NCI-H2081 (cell line): ENCODE measurements around the gene PTPRQ.
A peak's percentile ranks its signal among the peaks of the same experiment; 100 is the strongest.

Experiments used
- DNase-seq, 2 experiments: peaks; one replicate each; lab custom pipeline; 2025; lab: John Stamatoyannopoulos, UW

The PTPRQ gene

GRCh38 chr12:80702889-80703805 is 259.1 kb downstream of the PTPRQ start:
- peak in 1 of 2 experiments; percentile 29 for DNase-seq

DNA sequence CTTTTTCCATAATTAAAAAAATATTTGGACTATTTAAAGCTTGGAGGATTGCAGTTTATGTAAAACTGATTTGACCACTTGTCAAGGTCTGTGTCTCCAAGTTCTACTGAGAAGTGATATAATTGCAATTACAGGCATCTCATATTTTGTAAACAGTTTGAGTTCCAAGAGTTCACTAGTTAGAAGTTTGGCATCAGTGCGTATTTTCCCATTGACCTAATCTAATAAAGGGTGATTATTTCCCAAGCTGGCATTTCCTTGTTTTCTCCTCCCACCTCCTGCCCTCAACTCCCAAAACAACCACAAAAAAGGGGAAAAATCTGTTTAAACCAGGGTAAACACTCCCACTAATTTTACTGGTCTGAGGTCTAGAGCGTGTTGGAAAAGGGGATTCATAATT is 260.4 kb downstream of the PTPRQ start:
- DNase-seq: no peak

DNA sequence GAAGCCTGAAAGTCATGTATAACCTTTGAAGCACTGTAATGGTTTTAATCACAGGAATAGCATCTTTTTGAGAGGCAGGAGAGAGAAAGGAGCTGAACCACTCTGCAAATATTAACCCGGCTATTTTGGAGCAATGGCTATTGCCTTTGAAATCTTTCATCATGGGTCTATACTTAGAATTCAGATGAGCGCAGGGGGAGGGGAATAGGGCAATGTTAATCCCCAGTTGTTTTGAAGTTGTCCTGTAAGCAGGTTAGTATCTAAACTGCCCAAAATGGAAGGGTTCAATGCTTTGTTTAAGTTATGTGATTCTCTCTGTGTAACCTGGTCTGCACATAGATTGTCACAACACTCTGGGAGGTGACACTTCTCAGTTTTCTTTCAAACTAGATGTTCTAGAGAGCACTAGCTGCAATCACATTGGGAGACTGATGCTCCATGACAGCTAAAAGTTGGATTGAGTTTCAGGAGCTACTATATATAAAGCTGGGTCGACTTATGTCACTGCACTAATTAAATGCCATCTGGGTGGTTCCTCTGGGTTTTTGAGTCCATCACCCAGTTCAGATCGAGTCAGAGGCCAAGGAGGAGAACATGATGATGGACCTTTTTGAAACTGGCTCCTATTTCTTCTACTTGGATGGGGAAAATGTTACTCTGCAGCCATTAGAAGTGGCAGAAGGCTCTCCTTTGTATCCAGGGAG is 263.2 kb downstream of the PTPRQ start, which contains the start of gene MYF6:
Gene MYF6, plus strand, starts transcription at position 509 of the 704 bp plus-strand sequence. Its CDS starts 86 bp downstream, at position 595.
- DNase-seq: no peak

DNA sequence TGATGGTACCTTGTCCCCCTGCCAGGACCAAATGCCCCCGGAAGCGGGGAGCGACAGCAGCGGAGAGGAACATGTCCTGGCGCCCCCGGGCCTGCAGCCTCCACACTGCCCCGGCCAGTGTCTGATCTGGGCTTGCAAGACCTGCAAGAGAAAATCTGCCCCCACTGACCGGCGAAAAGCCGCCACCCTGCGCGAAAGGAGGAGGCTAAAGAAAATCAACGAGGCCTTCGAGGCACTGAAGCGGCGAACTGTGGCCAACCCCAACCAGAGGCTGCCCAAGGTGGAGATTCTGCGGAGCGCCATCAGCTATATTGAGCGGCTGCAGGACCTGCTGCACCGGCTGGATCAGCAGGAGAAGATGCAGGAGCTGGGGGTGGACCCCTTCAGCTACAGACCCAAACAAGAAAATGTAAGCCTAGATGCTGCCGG is 263.8 kb downstream of the PTPRQ start:
- DNase-seq: no peak

GRCh38 chr12:80708259-80708974 is 264.4 kb downstream of the PTPRQ start:
- DNase-seq: no peak

DNA sequence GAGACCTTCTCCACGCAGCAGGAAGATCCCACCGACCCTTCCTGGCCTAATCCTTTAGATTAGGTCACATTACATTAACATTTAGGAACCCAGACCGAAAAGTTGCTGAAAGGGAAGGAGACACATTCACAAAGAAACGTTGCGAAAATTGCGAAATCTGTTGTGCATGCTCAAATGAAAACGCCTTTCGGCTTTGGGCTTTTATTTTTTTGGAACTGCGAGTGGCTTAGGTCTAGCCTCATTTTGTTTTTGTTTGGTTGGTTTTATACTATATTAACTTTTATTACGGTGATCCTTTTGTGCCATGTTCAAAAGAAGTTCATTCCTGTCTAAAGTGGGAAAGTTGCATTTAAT is 264.9 kb downstream of the PTPRQ start:
- no peak for DNase-seq

GRCh38 chr12:80709811-80710726 is 266.0 kb downstream of the PTPRQ start:
- no peak for DNase-seq

GRCh38 chr12:80710727-80711449 is 266.9 kb downstream of the PTPRQ start:
- DNase-seq: no peak

- DNase-seq: no peak
Observed at GRCh38 chr12:80711866-80712265, 267.8 kb downstream of the PTPRQ start.

GRCh38 chr12:80712866-80713265 is 268.8 kb downstream of the PTPRQ start:
- no peak for DNase-seq

GRCh38 chr12:80713419-80713818 is 269.4 kb downstream of the PTPRQ start:
- no peak for DNase-seq

- no peak for DNase-seq
Observed at GRCh38 chr12:80714055-80714454, 270.0 kb downstream of the PTPRQ start.

- no peak for DNase-seq
Observed at GRCh38 chr12:80714846-80715245, 270.8 kb downstream of the PTPRQ start.

DNA sequence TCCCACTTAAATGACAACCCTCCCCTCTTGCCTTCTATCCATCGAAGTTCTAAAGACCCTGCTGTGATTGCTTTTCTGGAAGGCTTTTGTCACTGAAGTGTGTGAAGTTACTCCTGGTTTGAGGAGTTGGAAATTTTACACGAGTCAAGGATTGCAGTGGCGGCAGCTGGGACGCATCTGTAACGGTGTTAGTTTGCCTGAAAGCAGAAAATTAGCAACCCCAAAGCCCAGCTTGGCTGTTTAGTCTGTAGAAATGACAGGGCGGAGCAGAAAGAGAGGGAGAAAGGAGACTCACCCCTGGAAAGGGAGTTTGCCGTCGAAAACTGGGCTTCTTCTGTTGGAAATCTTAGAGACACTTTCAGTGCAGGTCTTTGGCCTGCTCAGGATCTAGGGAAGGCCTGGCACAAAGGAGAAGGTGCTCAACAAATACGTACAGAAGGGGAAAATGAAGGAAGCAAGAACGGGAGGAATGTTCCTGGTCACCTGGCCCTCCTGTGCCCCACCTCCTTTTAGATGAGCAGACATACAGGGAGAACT is 271.7 kb downstream of the PTPRQ start:
- no peak for DNase-seq

GRCh38 chr12:80716696-80717469 is 272.8 kb downstream of the PTPRQ start, which contains the start of gene MYF5:
TSS of gene MYF5 (plus strand) at chr12:80716912. CDS start at chr12:80717064, 152 bp downstream.
- DNase-seq: no peak

- DNase-seq: no peak
Observed at GRCh38 chr12:80717856-80718255, 273.8 kb downstream of the PTPRQ start.

DNA sequence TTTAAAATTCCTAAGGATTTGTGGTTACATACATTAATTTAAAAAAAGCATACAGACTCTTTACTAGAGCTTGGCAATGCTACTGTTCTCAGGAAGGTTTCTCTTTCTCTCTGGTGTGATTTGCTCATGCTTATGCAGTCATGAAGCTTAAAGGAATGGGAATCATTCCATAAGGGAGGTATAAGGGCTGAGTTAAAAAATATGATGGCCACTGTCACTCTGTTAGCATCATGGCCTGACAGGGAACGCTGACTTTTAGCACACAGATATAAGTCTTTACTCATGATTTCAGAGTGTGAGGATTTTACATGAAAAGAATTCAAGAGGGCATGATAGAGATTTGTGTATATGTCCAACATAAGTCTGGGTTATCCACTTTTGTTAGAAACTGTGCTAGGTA is 276.5 kb downstream of the PTPRQ start:
- no peak for DNase-seq

DNA sequence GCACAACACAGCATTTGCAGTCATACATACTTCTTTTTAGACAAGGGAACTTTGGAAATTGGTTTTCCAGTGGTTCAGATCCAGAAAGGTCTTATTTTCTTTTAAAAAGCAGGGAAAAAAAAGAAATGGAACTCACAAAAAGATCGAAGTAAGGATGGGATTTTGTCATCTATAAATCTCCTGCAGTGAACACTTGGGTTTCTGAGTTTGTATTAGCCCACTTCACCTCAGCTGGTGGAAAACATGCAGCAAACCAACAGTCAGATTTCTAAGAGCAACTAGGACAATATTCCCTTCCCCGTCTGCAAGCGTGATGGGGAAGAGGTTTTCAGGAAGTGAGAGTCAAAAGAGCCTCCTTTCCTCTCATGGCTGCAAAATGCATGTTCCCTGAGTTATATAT is 277.3 kb downstream of the PTPRQ start:
- no peak for DNase-seq
